HCT116 (cell line): Measurements from ENCODE around the gene ISOC2.

ENCODE experiments used
- EGR1 ChIP-seq: IDR thresholded peaks from 2 replicates; pipeline ENCODE4 v1.6.1; 2012; ENCODE audit warnings: low read depth
- ELF1 ChIP-seq: IDR thresholded peaks from 2 replicates; pipeline ENCODE4 v1.6.1; 2012; ENCODE audit warnings: low read depth, borderline replicate concordance
- EZH2 ChIP-seq: fragments of 200-600 bp; sonication (generic); IDR thresholded peaks from 2 replicates; pipeline ENCODE4 v1.6.1; 2017; ENCODE audit warnings: antibody characterized with exemption, mixed run types
- POLR2A ChIP-seq: IDR thresholded peaks from 2 replicates; pipeline ENCODE4 v1.7.0; 2011; ENCODE audit warnings: borderline replicate concordance; ENCODE audit not compliant: insufficient read depth, insufficient read length; ENCODE audit errors: extremely low read depth
- POLR2AphosphoS5 ChIP-seq: IDR thresholded peaks from 2 replicates; pipeline ENCODE4 v1.6.1; 2011; ENCODE audit warnings: mild to moderate bottlenecking, low read depth, low read length, moderate library complexity
- RAD21 ChIP-seq: IDR thresholded peaks from 2 replicates; pipeline ENCODE4 v1.6.1; 2012; ENCODE audit warnings: low read depth, mild to moderate bottlenecking
- SIN3A ChIP-seq: IDR thresholded peaks from 2 replicates; pipeline ENCODE4 v1.6.1; 2012; ENCODE audit warnings: low read depth
- SP1 ChIP-seq: IDR thresholded peaks from 2 replicates; pipeline ENCODE4 v1.6.1; 2012; ENCODE audit warnings: low read depth
- SRF ChIP-seq: IDR thresholded peaks from 2 replicates; pipeline ENCODE4 v1.6.1; 2012; ENCODE audit warnings: low read depth
- ZFX ChIP-seq: fragments of 450-650 bp; IDR thresholded peaks from 2 replicates; pipeline ENCODE4 v1.6.1; 2017
- TF ChIP-seq, protein P1 (sequence below), 3 experiments: fragments of 200-600 bp in 1 of 3; sonication (generic) in 1 of 3; IDR thresholded peaks in 2 of 3; conservative IDR thresholded peaks in 1 of 3; 2 replicates each; pipeline ENCODE4 v1.5.1; 2012 to 2017; ENCODE audit warnings: low read depth in 2 of 3, low read length in 2 of 3, antibody characterized with exemption in 1 of 3, borderline replicate concordance in 1 of 3, control low read depth in 1 of 3, mild to moderate bottlenecking in 1 of 3, mixed read lengths in 1 of 3, mixed run types in 1 of 3, moderate library complexity in 1 of 3; ENCODE audit not compliant: insufficient read depth in 1 of 3
- TF ChIP-seq, protein P2 (sequence below): IDR thresholded peaks from 2 replicates; pipeline ENCODE4 v1.6.1; 2012
- TF ChIP-seq, protein P3 (sequence below): IDR thresholded peaks from 2 replicates; pipeline ENCODE4 v1.6.1; 2011; ENCODE audit warnings: mild to moderate bottlenecking, low read length, moderate library complexity; ENCODE audit not compliant: insufficient replicate concordance; ENCODE audit errors: extremely low read depth
- TF ChIP-seq, protein P4 (sequence below): IDR thresholded peaks from 2 replicates; pipeline ENCODE4 v1.6.1; 2012; ENCODE audit warnings: low read depth

DNA sequence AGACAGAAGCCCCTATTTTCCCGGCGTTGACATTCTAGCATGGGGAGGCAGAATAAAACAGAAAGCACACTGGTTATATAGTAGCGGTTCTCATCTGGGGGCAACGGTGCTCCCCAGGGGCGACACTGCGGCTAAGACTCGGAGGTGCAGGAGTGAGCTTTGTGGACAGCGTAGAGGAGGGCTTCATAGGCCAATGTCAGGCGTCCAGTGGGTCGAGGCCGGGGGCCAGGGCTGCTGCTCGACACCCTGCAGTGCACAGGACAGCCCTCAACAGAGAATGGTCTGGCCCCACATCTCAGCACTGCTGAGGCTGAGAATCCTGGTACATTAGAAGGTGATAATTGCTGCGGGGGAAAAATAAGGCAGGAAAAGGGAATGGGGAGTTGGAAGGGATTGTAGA, 16.5 kb upstream of the ISOC2 start:
- TF ChIP-seq POLR2AphosphoS5 (no peak), SRF (no peak), RAD21 (no peak), POLR2A (no peak), ELF1 (no peak), EZH2 (no peak), ZFX (no peak), SIN3A (no peak), EGR1 (no peak), SP1 (no peak)
- TF ChIP-seq, protein P1, sequence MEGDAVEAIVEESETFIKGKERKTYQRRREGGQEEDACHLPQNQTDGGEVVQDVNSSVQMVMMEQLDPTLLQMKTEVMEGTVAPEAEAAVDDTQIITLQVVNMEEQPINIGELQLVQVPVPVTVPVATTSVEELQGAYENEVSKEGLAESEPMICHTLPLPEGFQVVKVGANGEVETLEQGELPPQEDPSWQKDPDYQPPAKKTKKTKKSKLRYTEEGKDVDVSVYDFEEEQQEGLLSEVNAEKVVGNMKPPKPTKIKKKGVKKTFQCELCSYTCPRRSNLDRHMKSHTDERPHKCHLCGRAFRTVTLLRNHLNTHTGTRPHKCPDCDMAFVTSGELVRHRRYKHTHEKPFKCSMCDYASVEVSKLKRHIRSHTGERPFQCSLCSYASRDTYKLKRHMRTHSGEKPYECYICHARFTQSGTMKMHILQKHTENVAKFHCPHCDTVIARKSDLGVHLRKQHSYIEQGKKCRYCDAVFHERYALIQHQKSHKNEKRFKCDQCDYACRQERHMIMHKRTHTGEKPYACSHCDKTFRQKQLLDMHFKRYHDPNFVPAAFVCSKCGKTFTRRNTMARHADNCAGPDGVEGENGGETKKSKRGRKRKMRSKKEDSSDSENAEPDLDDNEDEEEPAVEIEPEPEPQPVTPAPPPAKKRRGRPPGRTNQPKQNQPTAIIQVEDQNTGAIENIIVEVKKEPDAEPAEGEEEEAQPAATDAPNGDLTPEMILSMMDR (IDR thresholded peaks at IDR 0.05 in 2 of 3, conservative IDR thresholded peaks at IDR 0.05 in 1 of 3; ENCODE audit: borderline replicate concordance in 1 of 3, insufficient read depth in 1 of 3, low read depth in 2 of 3, low read length in 2 of 3), result no peak
- TF ChIP-seq, protein P2, sequence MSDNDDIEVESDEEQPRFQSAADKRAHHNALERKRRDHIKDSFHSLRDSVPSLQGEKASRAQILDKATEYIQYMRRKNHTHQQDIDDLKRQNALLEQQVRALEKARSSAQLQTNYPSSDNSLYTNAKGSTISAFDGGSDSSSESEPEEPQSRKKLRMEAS, result no peak
- TF ChIP-seq, protein P3, sequence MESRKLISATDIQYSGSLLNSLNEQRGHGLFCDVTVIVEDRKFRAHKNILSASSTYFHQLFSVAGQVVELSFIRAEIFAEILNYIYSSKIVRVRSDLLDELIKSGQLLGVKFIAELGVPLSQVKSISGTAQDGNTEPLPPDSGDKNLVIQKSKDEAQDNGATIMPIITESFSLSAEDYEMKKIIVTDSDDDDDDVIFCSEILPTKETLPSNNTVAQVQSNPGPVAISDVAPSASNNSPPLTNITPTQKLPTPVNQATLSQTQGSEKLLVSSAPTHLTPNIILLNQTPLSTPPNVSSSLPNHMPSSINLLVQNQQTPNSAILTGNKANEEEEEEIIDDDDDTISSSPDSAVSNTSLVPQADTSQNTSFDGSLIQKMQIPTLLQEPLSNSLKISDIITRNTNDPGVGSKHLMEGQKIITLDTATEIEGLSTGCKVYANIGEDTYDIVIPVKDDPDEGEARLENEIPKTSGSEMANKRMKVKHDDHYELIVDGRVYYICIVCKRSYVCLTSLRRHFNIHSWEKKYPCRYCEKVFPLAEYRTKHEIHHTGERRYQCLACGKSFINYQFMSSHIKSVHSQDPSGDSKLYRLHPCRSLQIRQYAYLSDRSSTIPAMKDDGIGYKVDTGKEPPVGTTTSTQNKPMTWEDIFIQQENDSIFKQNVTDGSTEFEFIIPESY, result no peak
- TF ChIP-seq, protein P4, sequence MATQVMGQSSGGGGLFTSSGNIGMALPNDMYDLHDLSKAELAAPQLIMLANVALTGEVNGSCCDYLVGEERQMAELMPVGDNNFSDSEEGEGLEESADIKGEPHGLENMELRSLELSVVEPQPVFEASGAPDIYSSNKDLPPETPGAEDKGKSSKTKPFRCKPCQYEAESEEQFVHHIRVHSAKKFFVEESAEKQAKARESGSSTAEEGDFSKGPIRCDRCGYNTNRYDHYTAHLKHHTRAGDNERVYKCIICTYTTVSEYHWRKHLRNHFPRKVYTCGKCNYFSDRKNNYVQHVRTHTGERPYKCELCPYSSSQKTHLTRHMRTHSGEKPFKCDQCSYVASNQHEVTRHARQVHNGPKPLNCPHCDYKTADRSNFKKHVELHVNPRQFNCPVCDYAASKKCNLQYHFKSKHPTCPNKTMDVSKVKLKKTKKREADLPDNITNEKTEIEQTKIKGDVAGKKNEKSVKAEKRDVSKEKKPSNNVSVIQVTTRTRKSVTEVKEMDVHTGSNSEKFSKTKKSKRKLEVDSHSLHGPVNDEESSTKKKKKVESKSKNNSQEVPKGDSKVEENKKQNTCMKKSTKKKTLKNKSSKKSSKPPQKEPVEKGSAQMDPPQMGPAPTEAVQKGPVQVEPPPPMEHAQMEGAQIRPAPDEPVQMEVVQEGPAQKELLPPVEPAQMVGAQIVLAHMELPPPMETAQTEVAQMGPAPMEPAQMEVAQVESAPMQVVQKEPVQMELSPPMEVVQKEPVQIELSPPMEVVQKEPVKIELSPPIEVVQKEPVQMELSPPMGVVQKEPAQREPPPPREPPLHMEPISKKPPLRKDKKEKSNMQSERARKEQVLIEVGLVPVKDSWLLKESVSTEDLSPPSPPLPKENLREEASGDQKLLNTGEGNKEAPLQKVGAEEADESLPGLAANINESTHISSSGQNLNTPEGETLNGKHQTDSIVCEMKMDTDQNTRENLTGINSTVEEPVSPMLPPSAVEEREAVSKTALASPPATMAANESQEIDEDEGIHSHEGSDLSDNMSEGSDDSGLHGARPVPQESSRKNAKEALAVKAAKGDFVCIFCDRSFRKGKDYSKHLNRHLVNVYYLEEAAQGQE, result no peak
